Panc1 (cell line): Measurements from ENCODE around the gene NADSYN1. TPM values are rescaled to one million over a fixed set of nuclear protein-coding genes. Genes with fewer than 3 reads are reported as not detected.

Experiments used
- ATAC-seq: fragments of 200-7000 bp; cut with Tn5 transposase; 2 replicates; pipeline ENCODE4 v1.9.1; 2020; ENCODE audit warnings: mild to moderate bottlenecking, moderate library complexity
- BruUV-seq: library from RNA; stranded (reverse); fragments of 400-500 nt; replicated peaks from 2 replicates; lab custom pipeline; 2021; lab: Mats Ljungman, UMichigan
- CTCF ChIA-PET: fragments of 300-600 bp; sonication (Branson Sonifier 250); formaldehyde crosslinking; loops from one replicate; lab custom pipeline; 2022; ENCODE audit warnings: antibody characterized with exemption; lab: Charles Lee
- POLR2A ChIA-PET: fragments of 300-600 bp; sonication (Branson Sonifier 250); formaldehyde crosslinking; loops from one replicate; lab custom pipeline; 2022; ENCODE audit warnings: antibody characterized with exemption; lab: Charles Lee
- DNase-seq: peaks from one replicate; pipeline ENCODE4 v3.0.0-alpha.2; 2010; ENCODE audit warnings: low read depth, low spot score
- H3K27ac ChIP-seq: 2 replicates; pipeline ENCODE4 v1.5.1; 2011; ENCODE audit warnings: mild to moderate bottlenecking, low read length, inconsistent platforms
- H3K27me3 ChIP-seq: fragments of 200-500 bp; sonication (Bioruptor generic); 2 replicates; pipeline ENCODE4 v1.6.0; 2014; ENCODE audit warnings: low read length, inconsistent platforms; ENCODE audit not compliant: control insufficient read depth, insufficient read depth
- H3K36me3 ChIP-seq: fragments of 200-500 bp; sonication (Bioruptor generic); 2 replicates; pipeline ENCODE4 v1.5.1; 2014; ENCODE audit warnings: inconsistent platforms, mild to moderate bottlenecking, low read length, moderate library complexity; ENCODE audit not compliant: control insufficient read depth, insufficient read depth
- H3K4me1 ChIP-seq: 2 replicates; pipeline ENCODE4 v1.5.1; 2011; ENCODE audit warnings: inconsistent platforms, mild to moderate bottlenecking, low read length, moderate library complexity; ENCODE audit not compliant: control insufficient read depth, insufficient read depth
- H3K4me3 ChIP-seq, 2 experiments: 2 replicates each; pipeline ENCODE4 v1.5.1; 2011 to 2012; ENCODE audit warnings: low read depth in 2 of 2, low read length in 2 of 2, mild to moderate bottlenecking in 2 of 2, inconsistent platforms in 1 of 2, moderate library complexity in 1 of 2
- H3K9me3 ChIP-seq: fragments of 200-500 bp; sonication (Bioruptor generic); 2 replicates; pipeline ENCODE4 v1.5.1; 2014; ENCODE audit warnings: low read depth, mild to moderate bottlenecking, inconsistent platforms, low read length, moderate library complexity; ENCODE audit not compliant: control insufficient read depth, insufficient read depth
- CTCF ChIP-seq: fragments of 450-650 bp; IDR thresholded peaks from 2 replicates; pipeline ENCODE4 v1.5.1; 2017; ENCODE audit warnings: mild to moderate bottlenecking
- POLR2AphosphoS5 ChIP-seq: IDR thresholded peaks from 2 replicates; pipeline ENCODE4 v1.6.1; 2012; ENCODE audit warnings: mild to moderate bottlenecking, low read depth, low read length, moderate library complexity
- SIN3A ChIP-seq: IDR thresholded peaks from 2 replicates; pipeline ENCODE4 v1.6.1; 2012; ENCODE audit warnings: low read depth, mild to moderate bottlenecking, low read length, moderate library complexity, borderline replicate concordance; ENCODE audit not compliant: insufficient read depth
- TCF7L2 ChIP-seq: IDR thresholded peaks from 2 replicates; pipeline ENCODE4 v1.6.1; 2011; ENCODE audit warnings: mild to moderate bottlenecking, low read depth, low read length, inconsistent platforms
- in situ Hi-C: cut with HindIII; loops from 2 replicates; pipeline ENCODE4 v1.10.0; 2016; ENCODE audit warnings: low sequenced_read_pairs, low pct_unique_long_range_greater_than_20kb
- intact Hi-C: fragments of 100-400 bp; cut with micrococcal nuclease; formaldehyde crosslinking; loops from one replicate; pipeline ENCODE4 v1.10.0; 2022; ENCODE audit not compliant: unreplicated experiment
- total RNA-seq: library from RNA; stranded (reverse); gene quantifications from one replicate; pipeline ENCODE4 v1.2.1, GENCODE V29; 2021; ENCODE audit not compliant: unreplicated experiment
- TF ChIP-seq, protein P1 (sequence below), 2 experiments: IDR thresholded peaks; 2 replicates each; pipeline ENCODE4 v1.6.1; 2011 to 2012; ENCODE audit warnings: low read depth in 2 of 2, control low read depth in 1 of 2, low read length in 1 of 2, mild to moderate bottlenecking in 1 of 2, moderate library complexity in 1 of 2; ENCODE audit not compliant: insufficient read depth in 1 of 2

The NADSYN1 gene
- total RNA-seq, 1 experiment from 2014 or later: 76.1 TPM

DNA sequence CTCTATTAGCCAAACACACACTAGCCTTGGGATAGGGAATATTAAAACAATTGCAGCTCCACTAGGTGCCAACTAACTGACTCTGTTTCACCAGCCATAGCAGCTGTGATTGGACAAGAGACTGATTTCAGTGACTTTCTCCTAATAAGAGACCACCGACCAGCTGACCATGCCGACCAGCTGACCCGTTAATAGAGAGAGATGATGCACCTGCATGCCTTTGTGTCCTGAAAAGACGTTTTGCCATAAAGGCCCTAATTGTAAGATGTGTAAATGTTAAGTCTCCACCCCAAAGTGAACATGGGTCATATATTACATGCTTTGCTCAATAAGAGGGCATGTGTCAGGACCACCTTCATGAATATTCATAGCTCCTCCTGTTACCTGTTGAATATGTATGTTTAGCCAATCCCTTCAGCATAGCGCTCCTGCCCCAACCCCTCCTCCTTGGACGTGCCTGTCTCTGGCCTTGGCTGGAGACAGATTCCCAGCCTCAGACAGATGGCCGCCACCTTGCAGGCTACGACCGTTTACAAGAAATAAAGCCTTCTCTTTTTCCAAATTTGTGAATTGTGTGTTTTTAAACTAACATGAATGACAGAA is 1.3 kb upstream of the NADSYN1 start:
- Histone ChIP-seq H3K27me3 (no peaks in the 10 kb centered on the region), H3K4me1 (peaks cover 28% of the 10 kb centered on the region), H3K4me3 (peak overlapping the region; percentile 77 to 88), H3K36me3 (peaks cover 5% of the 10 kb centered on the region), H3K9me3 (no peaks in the 10 kb centered on the region), H3K27ac (peak overlapping the region; percentile 73)
- no peak for TF ChIP-seq SIN3A
- no peak for TF ChIP-seq CTCF
- TF ChIP-seq, protein P1, sequence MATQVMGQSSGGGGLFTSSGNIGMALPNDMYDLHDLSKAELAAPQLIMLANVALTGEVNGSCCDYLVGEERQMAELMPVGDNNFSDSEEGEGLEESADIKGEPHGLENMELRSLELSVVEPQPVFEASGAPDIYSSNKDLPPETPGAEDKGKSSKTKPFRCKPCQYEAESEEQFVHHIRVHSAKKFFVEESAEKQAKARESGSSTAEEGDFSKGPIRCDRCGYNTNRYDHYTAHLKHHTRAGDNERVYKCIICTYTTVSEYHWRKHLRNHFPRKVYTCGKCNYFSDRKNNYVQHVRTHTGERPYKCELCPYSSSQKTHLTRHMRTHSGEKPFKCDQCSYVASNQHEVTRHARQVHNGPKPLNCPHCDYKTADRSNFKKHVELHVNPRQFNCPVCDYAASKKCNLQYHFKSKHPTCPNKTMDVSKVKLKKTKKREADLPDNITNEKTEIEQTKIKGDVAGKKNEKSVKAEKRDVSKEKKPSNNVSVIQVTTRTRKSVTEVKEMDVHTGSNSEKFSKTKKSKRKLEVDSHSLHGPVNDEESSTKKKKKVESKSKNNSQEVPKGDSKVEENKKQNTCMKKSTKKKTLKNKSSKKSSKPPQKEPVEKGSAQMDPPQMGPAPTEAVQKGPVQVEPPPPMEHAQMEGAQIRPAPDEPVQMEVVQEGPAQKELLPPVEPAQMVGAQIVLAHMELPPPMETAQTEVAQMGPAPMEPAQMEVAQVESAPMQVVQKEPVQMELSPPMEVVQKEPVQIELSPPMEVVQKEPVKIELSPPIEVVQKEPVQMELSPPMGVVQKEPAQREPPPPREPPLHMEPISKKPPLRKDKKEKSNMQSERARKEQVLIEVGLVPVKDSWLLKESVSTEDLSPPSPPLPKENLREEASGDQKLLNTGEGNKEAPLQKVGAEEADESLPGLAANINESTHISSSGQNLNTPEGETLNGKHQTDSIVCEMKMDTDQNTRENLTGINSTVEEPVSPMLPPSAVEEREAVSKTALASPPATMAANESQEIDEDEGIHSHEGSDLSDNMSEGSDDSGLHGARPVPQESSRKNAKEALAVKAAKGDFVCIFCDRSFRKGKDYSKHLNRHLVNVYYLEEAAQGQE (IDR thresholded peaks at IDR 0.05; ENCODE audit: insufficient read depth in 1 of 2, low read depth in 2 of 2, low read length in 1 of 2): no peak
- TF ChIP-seq POLR2AphosphoS5: no peak
- TF ChIP-seq TCF7L2: no peak
- in situ Hi-C loops (no loop called here), intact Hi-C loops (no loop called here)
- POLR2A ChIA-PET: no interaction called here
- no peak for DNase-seq
- CTCF ChIA-PET: no interaction called here
- no peak for ATAC-seq
- BruUV-seq: no TSS peak

GRCh38 chr11:71452199-71453036 is 585 bp upstream of the NADSYN1 start:
- TF ChIP-seq SIN3A: no peak
- TF ChIP-seq TCF7L2: no peak
- TF ChIP-seq, protein P1 (IDR thresholded peaks at IDR 0.05; ENCODE audit: insufficient read depth in 1 of 2, low read depth in 2 of 2, low read length in 1 of 2): no peak
- no peak for TF ChIP-seq POLR2AphosphoS5
- no peak for TF ChIP-seq CTCF
- Histone ChIP-seq H3K9me3 (no peaks in the 10 kb centered on the region), H3K27ac (peak overlapping the region; percentile 73), H3K4me3 (peak overlapping the region; percentile 77 to 88), H3K36me3 (peaks cover 5% of the 10 kb centered on the region), H3K4me1 (peaks cover 23% of the 10 kb centered on the region), H3K27me3 (no peaks in the 10 kb centered on the region)
- in situ Hi-C loops (no loop called here), intact Hi-C loops (no loop called here)
- BruUV-seq: no TSS peak
- ChIA-PET POLR2A (interaction anchor here (0.6 to 0.7 kb wide), 9 partner anchors 17 to 1609 kb away, joined by 3 to 11 read pairs (median 6); no protein-coding TSS in a partner anchor), CTCF (interaction anchor here (0.6 to 1.0 kb wide), 3 partner anchors 32 to 181 kb away, joined by 3 to 5 read pairs (median 4); no protein-coding TSS in a partner anchor)
- ATAC-seq: peak; percentile 6
- no peak for DNase-seq
